Lower leg skin (tissue), 4 donors: Measurements from ENCODE around the gene PROSER3. TPM values are rescaled to one million over a fixed set of nuclear protein-coding genes. Genes with fewer than 3 reads are reported as not detected.

Source experiments
- DNase-seq, 2 donors: peaks; one replicate each; pipeline ENCODE4 v3.0.0-alpha.2; 2019; ENCODE audit warnings: low spot score in 2 of 2
- H3K4me3 ChIP-seq: fragments of 200-600 bp; sonication (generic); 2 replicates; pipeline ENCODE4 v1.5.1; 2017; ENCODE audit warnings: mild to moderate bottlenecking, low read depth; ENCODE audit not compliant: poor library complexity, severe bottlenecking
- CTCF ChIP-seq, 3 donors: fragments of 450-650 bp; IDR thresholded peaks; one replicate each; pipeline ENCODE4 v1.5.1; 2016; ENCODE audit warnings: antibody characterized with exemption in 3 of 3, mild to moderate bottlenecking in 3 of 3, moderate library complexity in 2 of 3
- POLR2A ChIP-seq, 2 donors: fragments of 450-650 bp; IDR thresholded peaks; one replicate each; pipeline ENCODE4 v1.6.1; 2016 to 2017; ENCODE audit warnings: antibody characterized with exemption in 2 of 2, mild to moderate bottlenecking in 1 of 2, moderate library complexity in 1 of 2
- WGBS, 2 donors: methylation state at CpG; one replicate each; pipeline ENCODE4 v1.1.5; 2018; 5-methylcytosine and 5-hydroxymethylcytosine counted together
- intact Hi-C: fragments of 100-400 bp; cut with DNase I; formaldehyde crosslinking; loops from one replicate; pipeline ENCODE4 v1.15.0; 2023; ENCODE audit warnings: low total_unique reads
- total RNA-seq, 4 donors: library from RNA; depleted of rRNA; stranded (reverse); fragments of >200 nt; gene quantifications; one replicate each; pipeline ENCODE4 v1.1.0, GENCODE V29; 2016

PROSER3 gene
- total RNA-seq, 4 donors from 2014 or later: 9.2 to 20.4 (median 12.9) TPM

DNA sequence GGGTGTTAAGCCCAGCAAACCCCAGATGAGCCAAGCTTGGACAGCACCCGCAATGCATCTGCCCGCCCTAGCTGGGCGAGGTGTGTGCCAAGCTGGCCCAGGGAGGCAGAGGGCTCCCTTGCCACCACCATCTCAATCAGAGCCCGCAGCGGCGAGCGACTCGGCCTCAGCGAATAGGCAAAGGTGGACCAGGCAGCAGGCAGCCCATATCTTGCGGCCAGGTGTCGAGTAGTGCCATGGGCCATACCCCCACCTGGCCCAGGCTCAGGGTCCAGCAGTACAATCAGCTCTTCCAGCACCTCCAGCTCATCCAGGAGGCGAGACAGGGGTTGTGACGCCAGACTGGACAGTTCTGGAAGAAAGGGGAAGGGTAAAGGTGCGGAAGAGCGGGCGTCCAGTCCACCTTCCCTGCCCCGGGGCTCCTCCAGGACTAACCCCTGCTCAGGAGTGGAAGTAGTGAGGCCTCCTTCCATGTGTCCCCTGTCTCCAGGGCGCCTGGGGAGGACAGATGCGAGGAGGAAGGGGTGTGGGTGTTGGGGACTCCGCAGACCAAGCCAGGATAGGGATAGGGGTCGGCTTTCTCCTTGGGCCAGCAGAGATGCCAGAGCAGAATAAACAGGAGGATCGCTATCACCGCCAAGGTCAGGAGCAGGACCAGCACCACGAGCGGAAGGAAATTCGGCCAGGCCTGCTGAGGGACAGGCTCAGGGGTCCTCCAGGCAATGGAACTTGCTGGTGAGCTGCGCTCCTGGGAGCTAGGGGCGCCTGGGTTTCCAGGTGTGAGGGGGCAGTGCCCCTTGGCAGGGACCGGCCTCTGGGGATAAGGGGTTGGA lies 18.5 kb upstream of the PROSER3 start:
- no peak for DNase-seq
- 70 to 74% methylated on average over 25 to 29 of the region's 29 CpGs for WGBS, 2 donors
- TF ChIP-seq CTCF (IDR thresholded peaks at IDR 0.05) (no peak), POLR2A (IDR thresholded peaks at IDR 0.05) (no peak)
- intact Hi-C loops: no loop called here
- no peak overlapping the region for H3K4me3 ChIP-seq

GRCh38 chr19:35740108-35740422 lies 17.9 kb upstream of the PROSER3 start:
- H3K4me3 ChIP-seq: peak overlapping the region; percentile 28
- no peak for DNase-seq
- no peak for TF ChIP-seq CTCF (IDR thresholded peaks at IDR 0.05)
- TF ChIP-seq POLR2A (IDR thresholded peaks at IDR 0.05): no peak
- intact Hi-C loops: no loop called here
- WGBS, 2 donors: 4 to 9% methylated on average over 10 to 14 of the region's 16 CpGs

DNA sequence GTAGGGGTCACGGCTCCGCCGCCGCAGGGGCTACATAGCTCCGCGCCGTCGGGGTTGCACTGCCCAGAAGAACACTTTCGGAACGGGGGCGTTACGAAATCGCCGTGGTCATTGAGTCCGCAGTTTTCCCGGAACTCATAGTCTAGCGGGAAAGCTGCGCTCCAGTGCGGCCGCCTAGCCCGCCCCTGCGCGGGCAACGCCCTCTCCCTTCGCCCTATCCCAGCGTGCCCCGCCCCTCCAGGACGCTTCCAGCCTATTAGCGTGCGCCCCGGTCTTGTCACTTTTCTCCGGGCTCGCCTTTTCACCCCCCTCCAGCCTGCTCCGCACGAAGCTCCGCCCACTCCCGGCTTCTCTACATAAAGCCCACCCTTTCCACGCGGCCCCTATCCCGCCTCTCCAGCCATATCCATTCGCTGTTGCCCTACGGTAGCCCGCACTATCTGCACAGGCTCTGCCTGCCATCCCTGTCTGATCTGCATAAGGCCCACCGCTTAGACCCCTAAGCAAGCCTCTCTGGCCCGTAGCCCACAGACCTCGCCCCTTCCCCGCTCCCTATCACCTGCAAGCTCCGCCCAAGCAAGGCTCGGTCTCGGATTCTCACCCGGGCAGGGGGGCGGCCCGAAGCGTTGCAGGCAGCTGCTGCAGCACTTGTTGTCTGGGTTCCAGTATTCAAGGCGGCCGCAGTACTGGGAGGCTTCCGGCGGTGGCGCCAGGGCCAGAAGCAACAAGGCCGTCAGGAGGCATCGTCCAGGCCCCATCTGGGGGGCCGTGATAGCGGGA lies 17.4 kb upstream of the PROSER3 start:
- intact Hi-C loops: no loop called here
- DNase-seq: peak; percentile 97 to 100
- no peak for TF ChIP-seq POLR2A (IDR thresholded peaks at IDR 0.05)
- TF ChIP-seq CTCF (IDR thresholded peaks at IDR 0.05): peak in 1 of 3 donors; percentile 30
- 0 to 1% methylated on average over 43 to 58 of the region's 63 CpGs for WGBS, 2 donors
- H3K4me3 ChIP-seq: peak overlapping the region; percentile 35

- WGBS, 2 donors: 1 to 14% methylated on average over 11 to 12 of the region's 12 CpGs
- no peak for DNase-seq
- no peak overlapping the region for H3K4me3 ChIP-seq
- TF ChIP-seq CTCF (IDR thresholded peaks at IDR 0.05) (no peak), POLR2A (IDR thresholded peaks at IDR 0.05) (no peak)
- intact Hi-C loops: no loop called here
Observed at GRCh38 chr19:35741203-35741515, 16.8 kb upstream of the PROSER3 start.

DNA sequence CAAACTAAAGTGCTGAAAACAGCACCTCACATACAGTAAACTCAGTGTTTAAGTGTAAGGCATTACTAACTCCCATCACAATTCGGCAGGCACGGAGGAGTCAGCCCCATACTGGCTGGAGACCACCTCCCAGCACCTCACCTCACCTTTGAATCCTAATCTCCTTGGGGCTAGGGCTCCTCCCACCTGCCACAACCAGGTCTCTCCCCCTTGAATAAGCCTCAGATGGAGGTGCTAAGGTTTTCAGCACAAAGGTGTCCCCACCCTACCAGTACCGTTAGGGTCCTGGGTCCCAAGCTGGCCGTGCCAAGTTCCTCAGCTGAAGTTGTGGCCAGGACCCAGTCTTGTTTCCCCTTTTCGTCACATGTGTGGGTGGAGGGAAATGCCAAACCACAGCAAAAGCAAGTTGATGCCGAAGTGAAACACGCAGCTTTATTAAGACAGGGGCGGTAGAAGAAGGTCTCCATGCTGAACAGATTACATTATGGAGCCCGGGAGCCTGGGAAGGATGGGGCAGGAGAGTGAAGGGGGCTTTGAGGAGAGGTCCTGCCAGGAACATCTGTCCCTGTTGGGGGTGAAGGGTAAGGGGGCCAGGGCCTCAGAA lies 15.8 kb upstream of the PROSER3 start, which contains the start of gene IGFLR1:
Gene IGFLR1 (minus strand): TSS at position 332 of the 604 bp plus-strand sequence. CDS start 1,272 bp downstream, outside the sequence.
- intact Hi-C loops: no loop called here
- peak in 1 of 2 donors; percentile 47 for DNase-seq
- TF ChIP-seq CTCF (IDR thresholded peaks at IDR 0.05) (no peak), POLR2A (IDR thresholded peaks at IDR 0.05) (no peak)
- WGBS, 2 donors: 73 to 78% methylated on average over 9 of the region's 9 CpGs
- H3K4me3 ChIP-seq: no peak within 1 kb of the TSS
